Skin epidermis (tissue), 12 donors: Measurements from ENCODE around the gene SEMA7A.
A peak's percentile ranks its signal among the peaks of the same experiment; 100 is the strongest.
"Not testable (repeated sequence)": the region's sequence is repeated elsewhere in the genome, so short reads cannot be mapped to it uniquely, and the experiment has no call there.

Experiments used
- H3K27ac ChIP-seq, 21 experiments: fragments of 200-600 bp; sonication (generic) in 11 of 21; one replicate each; pipeline ENCODE4 v1.5.0; 2020; ENCODE audit warnings: mild to moderate bottlenecking in 3 of 21, inconsistent platforms in 2 of 21, moderate library complexity in 2 of 21
- H3K4me3 ChIP-seq, 7 experiments: fragments of 200-600 bp; sonication (generic) in 2 of 7; one replicate each; pipeline ENCODE4 v1.5.0; 2020; ENCODE audit warnings: inconsistent platforms in 2 of 7, mild to moderate bottlenecking in 2 of 7, moderate library complexity in 1 of 7

Gene SEMA7A

DNA sequence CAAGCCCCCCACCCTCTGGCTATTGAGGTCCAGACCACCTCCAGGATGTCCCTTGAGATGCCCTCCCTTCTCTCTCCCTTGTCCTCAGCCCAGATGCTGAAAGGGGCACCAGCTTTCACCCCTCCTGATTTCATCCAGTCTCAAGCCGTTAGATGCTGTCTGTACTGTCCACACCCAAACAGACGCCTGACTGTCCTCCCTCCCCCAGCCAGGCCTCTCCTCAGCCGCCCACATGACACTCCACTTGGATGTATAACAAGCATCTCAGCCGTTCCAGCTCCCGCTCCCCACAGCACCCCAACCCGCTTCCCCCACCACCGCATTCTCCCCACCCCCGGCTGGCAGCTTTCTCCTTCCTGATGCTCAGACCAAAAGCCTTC lies 41.3 kb downstream of the SEMA7A start:
- Histone ChIP-seq H3K27ac (no peak overlapping the region), H3K4me3 (no peak overlapping the region)

DNA sequence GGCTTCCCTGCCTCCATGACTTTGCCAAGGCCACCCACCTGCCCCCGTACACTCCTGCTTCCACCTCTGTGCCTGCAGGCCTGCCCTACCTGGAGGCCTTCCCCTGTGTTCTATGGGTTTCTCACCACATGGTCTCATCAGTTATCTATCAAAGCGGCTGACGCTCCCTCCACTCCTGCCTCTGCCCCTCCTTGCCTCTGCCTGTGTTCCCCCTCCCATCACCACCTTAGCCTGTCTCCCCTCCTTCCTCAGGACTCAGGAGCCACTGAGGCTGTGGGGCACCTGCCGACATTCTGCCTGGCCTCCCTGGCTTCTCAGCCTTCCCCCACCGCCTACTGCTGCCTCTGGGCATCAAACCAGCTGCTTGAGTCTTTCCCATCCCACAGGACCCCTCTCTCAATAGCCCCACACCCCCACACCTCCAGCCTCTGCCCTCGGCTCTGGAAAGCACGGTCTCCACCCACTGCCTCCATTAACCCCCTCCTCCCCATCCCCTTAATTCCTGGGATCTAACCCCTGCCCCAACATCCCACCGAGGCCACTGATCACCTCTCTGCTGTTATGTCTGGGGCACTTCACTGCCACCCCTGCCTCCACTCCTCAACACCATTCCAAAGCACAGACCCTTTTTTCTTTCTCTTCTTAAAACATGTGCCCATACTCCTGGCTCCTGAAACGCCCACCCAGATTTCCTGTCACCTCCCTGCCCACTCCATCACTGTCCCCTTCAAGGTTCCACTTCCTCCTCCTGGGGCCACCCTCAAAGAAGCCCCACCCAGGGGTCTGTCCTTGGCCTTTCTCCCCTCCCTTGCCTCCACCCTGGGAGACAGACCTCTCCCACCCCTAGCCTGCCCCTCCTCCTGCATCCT lies 41.9 kb downstream of the SEMA7A start:
- H3K4me3 ChIP-seq: no peak overlapping the region
- H3K27ac ChIP-seq: peak overlapping the region in 1 of 21 experiments; percentile 14

DNA sequence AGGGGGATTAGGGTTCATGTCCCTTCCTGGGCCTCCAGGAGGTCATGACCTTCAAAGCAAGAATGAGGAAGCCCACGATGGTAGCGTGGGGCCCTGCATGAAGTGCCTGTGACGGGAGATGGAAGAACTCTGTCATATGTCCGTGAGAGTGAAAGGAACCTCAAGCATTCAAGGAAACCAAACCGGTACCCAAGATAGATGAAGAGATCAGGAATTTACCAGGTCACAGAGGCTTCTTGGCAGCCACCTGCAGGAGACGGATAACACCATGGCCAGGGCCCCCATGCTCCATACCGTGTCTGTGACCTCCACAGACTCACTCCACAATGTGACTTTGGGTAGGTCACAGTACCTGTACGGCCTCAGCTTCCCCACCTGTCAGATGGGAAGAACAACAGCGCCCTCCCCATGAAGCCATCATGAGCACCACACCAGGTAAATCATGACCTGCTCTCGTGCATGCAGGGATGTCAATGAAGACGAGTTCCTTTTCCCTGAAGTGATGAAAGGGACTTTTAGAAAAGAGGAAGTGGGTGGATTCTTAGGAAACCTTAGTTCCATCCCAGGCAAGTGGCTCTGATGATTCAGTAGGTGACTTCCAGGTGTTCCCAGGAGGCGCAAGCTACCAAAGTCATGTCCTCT lies 43.0 kb downstream of the SEMA7A start:
- H3K4me3 ChIP-seq: no peak overlapping the region
- H3K27ac ChIP-seq: peak overlapping the region in 1 of 21 experiments; percentile 14

DNA sequence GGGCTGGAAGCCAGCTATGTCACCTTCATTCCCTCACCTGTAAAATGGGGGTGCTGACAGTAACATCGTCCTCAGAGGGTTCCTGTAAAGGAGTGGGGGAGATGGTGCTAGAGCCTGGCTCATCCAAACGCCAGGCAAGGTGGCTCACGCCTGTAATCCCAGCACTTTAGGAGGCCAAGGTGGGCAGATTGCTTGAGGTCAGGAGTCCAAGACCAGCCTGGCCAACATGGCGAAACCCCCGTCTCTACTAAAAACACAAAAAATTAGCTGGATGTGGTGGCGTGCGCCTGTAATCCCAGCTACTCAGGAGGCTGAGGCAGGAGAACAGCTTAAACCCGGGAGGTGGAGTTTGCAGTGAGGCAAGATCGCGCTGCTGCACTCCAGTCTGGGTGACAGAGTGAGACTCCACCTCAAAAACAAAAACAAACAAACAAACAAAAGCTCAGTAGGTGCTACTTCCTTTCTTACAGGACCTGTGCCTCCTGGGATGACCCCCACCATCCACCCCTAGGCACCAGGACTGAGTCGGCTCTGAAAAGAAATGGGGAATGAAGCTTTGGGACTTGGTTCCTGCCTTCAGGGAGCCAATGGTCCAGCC lies 43.6 kb downstream of the SEMA7A start:
- not testable (repeated sequence) for H3K27ac ChIP-seq, H3K4me3 ChIP-seq

DNA sequence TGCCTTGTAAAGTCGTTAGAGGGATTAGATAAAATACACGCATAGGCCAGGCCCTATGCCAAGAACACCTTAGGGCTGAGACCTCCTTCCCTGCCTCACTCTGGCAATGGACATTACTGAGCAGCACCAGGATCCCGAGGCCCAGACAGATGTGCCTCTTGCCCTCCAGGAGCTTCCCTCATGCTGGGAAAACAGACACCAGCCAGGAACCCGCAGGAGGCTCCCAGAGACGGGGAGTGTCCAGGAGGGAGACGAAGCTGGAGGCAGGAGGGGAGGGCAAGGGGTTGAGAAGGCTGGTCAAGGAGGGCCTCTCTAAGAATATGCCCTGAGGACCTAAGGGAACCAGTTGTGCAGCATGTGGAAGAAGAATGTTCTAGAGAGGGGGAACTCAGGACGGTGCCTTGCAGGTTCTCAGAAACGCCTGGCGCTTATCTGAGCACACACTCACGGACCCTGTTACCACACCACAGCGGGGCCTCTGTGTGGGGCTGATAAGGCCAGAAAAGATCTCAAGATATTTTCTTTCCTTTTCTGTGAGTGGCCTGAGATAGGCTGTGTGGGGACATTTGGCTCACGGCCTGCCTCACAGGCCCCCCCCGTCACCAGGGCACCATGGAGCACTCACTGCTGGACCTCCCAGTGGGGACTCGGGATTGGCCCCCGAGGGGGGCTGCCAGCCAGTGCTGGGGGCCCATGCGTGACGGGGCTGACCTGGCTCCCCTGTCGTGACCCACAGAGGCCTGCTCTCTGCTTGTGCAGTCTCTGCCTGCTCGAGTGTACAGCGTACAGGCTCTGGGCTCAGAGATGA lies 44.3 kb downstream of the SEMA7A start:
- Histone ChIP-seq H3K27ac (no peak overlapping the region), H3K4me3 (no peak overlapping the region)

DNA sequence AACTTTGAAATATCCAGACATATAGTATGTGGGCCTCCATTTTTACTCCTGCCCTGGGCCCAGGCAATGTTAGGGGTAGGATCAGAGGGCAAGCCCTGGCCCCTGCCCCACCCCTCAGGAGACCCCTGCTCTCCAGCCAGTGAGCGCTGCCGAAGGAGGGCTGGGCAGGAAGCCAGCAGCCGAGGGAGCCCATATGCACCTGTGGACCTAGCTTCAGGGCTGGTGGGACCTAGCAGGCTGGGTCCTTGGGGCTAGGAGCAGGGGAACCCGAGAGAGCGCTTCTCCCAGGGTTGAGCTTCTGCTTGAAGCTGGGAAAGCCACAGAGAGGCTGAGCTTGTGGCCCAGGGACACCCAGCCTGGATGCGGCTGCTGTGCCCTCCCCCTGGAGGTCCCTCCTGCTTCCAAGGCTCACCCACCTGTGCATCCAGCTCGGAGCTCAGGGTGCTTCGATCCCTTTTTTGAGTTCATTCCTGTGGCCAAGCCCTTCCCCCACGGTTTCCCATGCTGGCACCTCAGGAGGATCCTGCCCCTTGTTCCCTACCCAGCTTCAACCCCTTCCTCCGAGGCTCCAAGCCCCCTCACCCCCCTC lies 45.3 kb downstream of the SEMA7A start:
- H3K4me3 ChIP-seq: no peak overlapping the region
- H3K27ac ChIP-seq: no peak overlapping the region

DNA sequence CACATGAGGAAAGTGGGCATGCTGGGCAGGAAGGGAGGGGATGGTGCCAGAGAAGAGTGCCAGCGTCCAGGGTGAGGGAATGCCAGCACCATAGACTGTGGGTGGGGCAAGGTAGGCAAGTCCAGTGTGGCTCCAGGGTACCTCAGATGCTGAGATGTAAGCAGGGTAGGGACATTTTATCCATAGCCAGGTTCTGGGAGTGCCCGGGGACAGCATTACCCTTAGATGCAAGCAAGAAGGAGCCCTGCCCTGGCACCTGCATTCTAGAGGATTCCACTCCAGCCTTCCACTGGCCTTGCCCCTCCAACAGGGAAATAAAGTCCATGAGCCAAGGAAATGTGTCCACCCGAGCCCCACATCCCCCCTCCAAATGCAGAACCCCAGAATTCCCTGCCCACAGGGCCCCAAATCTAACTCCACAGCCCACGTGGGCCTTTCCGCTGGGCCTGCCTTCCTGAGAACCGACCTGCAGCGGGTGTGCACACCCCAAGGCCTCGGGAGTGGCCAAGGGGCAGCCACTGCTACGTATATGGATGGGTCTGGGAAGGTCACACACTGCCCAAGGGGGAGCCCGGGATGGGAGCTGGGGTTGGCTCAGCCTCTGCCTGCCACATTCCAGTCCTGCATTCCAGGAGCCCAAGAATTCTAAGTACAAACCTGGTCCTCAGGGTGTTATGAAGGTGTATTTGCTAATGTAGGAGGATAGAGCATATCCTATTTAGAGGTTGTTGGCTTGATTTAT lies 46.0 kb downstream of the SEMA7A start:
- H3K27ac ChIP-seq: peak overlapping the region in 2 of 21 experiments; percentile 3 to 30
- H3K4me3 ChIP-seq: no peak overlapping the region

DNA sequence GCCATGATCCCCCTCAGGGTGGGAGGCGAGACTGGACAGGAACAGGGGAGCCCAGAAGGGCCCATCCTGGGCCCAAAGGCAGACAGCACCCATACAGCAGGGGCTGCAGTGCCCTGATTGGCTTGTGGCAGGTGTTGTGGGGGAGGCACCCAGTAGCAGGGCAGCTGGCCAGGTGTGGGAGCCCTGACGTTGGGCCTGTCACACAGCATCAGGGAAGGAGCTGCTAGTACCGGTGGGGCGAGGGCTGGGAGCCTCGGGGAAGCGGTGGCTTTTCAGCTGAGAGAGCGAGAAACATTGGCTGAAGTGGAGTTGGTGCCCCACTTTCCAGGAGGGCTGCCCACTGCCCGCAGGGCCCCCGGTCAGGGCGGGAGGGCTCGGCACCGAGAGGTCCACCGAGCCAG lies 46.6 kb downstream of the SEMA7A start:
- Histone ChIP-seq H3K4me3 (no peak overlapping the region), H3K27ac (peak overlapping the region in 1 of 21 experiments; percentile 3)

DNA sequence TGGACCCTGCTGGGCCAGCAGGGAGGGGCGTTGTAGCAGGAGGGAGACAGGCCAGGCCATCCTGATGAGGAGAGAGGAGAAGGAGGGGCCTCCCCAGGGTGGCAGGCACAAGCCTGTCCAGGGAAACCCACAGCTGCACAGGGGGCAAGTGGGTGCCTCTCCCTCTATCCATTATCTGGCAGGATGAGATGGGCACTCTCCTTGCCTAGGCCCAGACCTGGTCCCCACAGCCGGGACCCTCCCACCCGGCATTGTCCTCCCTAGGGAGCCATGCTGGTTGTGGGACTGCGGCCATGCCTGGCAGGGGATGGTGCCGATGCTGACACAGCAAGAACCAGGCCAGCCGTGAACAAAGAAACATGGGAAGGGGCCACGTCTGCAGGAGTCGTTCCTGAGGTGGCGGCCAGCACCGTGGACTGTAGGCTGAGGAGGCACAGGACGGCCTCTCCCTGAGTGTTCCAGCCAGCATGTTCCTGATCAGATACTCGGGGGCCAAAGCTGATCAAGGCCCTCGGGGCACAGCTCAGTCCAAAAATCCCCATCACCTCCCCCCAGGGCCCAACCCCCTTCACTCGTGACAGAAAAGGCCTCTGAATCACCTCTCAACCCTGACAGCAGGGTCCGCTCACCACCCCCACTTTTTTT lies 47.1 kb downstream of the SEMA7A start:
- Histone ChIP-seq H3K27ac (peak overlapping the region in 1 of 21 experiments; percentile 59), H3K4me3 (no peak overlapping the region)

DNA sequence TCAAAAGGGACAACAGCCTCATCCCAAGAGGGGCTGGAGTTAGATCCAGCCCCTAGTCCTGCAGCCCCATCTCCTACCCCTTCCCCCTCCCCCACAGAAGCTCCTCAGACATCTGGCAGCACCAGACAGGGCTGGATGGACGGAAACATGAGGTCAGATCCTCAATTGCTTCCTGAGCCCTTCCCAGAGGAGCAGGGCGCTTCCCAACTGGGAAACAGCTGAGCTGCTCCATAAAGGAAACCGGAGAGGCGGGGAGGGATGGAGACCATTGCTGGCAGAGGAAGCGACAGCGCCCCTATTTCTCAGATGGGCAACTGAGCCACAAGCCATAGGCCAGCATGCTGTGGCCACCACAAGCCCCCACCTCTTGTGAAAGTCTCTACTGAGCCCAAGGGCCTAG lies 48.0 kb downstream of the SEMA7A start:
- H3K27ac ChIP-seq: peak overlapping the region in 18 of 21 experiments; percentile 5 to 83 (median 48)
- H3K4me3 ChIP-seq: no peak overlapping the region

DNA sequence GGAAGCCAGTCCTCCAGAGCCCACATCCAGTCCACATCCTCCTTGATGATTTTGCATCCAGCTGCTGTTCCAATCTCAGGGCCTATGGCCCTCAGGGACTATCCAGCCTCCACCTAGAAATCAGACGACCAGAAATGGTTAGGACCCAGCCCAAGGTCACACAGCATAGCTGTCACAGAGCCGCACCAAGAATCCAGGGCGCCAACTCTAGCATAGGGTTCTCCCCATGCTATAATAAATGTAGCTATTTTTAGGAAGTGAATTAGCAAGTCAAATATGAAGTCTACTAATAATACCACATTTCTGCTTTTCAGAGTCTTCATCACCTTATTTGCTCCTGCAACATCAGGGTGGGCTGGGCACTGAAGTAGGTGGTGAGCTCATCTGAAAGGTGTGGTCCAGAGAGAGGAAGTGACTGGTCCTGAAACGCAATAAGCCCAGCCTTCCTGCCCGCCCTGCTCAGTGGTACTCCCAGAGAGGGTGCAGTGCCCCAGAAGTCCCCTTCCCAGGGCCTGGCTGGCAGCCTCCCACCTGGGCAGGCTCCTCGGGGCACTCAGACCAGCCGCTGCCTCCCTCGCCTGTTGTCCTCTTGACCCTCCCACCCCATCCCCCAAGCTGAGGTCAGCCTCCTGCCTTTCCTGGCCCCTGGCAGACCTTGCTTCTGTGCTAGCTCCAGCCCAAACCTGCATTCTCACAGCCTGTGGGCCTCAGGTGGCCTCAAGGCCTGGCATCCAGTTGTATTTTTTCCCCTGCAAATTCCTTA lies 48.7 kb downstream of the SEMA7A start:
- no peak overlapping the region for H3K4me3 ChIP-seq
- peak overlapping the region in 18 of 21 experiments; percentile 19 to 83 (median 54) for H3K27ac ChIP-seq

DNA sequence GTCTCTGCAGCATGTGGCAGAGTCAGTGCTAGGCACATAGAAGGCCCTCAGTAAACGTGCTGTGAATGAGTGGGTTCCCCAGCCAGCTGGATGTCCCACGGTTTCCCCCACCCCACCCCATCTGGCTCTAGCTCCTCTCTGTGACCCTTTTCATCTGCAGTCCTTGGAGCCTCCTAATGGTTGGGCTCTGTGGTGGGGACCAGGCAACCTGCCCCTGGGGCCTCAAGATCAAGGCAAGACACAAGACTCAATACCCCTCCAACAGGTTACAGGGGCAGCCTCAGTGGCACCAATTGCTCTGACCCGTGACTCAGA lies 49.2 kb downstream of the SEMA7A start:
- peak overlapping the region in 14 of 21 experiments; percentile 9 to 83 (median 50) for H3K27ac ChIP-seq
- no peak overlapping the region for H3K4me3 ChIP-seq

DNA sequence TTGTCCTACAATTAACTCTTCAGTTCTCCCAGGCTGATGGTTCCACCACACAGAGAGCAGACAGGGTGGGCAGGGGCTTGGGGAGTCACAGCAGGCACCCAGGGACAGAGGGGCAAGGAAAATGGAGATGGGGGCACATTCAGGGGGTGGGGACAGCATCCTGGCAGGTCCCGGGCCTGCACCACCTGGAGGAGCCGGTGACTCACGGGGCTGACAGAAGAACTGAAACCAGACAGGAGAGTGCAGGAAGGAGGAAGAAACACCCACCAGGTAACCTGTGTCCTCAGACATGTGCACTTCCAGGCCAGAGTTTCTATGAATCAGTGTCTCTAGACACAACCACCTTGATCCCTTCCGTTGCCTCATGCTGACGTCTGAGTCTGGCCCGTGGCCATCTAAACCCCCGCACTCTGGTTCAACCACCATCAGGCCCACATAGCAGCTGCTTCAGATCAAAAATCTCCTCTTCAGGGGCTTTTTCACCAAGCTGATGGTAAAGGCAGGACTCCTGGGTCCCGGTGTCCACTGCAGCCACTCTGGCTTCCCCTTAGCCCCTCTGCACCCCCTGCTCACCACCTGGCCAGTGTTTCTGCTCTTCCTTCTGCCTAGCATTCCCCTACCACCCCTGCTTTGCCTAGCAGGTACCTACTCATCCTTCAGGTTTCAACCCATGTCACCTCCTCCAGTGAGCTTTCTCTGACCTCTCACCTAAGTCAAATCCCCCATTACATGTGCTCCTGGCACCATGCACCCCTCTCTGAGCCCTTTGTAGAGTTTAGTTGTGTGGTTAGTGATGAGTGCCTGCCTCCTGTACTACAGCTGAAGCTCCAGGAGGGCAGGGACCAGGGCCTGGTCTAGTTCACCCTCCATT lies 49.8 kb downstream of the SEMA7A start:
- Histone ChIP-seq H3K4me3 (no peak overlapping the region), H3K27ac (peak overlapping the region in 15 of 21 experiments; percentile 9 to 83 (median 41))

DNA sequence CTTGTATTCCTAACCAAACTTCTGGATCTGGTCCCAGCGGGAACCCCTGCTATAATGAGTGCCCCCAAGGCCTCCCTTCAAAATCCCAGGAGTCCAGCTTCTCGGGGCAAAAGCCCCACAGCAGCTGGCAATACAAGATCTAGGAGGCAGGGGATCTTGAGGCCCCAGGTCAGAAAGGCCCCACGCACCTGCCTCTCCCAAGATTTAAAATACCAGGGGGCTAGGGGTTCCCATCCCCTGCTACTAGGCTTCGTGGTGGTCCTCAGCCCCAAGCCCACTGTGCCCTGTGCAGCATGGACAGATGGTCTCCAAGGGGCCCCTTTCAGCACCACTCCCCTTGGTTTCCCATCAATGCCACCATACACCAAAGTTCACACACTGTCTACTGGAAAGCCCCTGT lies 50.5 kb downstream of the SEMA7A start:
- Histone ChIP-seq H3K4me3 (no peak overlapping the region), H3K27ac (peak overlapping the region in 9 of 21 experiments; percentile 9 to 83 (median 54))

DNA sequence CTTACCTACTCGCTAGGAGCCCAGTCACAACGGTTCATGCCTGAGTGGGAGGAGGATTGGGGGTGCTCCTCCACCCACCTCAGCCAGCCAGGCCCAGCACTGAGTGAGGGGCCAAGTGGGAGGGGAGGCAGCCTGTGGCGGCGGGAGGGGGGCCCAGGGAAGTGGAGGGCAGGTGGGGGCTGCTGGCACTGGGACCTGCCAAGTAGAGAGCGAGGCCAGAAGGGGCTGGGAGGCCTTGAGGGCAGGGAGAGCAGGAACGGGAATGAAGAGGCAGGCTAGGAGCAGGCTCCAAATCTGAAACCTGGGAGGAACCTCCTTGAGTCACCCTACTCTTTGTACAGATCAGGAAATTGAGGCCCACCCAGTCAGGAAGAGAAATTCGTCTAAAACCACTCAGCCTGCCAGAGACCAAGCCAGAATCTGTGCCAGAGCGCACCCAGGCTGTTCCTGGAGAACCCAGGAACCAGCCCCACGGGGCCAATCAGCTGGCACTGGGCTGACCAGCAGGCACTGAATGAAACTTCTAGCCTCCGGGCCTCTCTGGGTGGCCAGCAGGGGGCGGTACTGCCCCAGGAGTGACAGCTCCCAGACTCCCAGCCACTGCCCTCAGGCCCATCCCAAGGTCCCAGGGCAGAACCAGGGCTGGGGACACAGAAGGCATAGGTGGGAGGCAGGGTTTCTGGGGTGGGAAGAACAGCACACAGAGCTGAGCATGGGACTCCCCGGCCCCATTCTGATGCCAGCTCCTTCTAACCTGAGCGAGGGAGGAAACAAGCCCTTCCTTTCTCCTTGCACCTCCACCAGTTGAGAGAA lies 51.5 kb downstream of the SEMA7A start:
- Histone ChIP-seq H3K27ac (peak overlapping the region in 3 of 21 experiments; percentile 26 to 83 (median 45)), H3K4me3 (no peak overlapping the region)

DNA sequence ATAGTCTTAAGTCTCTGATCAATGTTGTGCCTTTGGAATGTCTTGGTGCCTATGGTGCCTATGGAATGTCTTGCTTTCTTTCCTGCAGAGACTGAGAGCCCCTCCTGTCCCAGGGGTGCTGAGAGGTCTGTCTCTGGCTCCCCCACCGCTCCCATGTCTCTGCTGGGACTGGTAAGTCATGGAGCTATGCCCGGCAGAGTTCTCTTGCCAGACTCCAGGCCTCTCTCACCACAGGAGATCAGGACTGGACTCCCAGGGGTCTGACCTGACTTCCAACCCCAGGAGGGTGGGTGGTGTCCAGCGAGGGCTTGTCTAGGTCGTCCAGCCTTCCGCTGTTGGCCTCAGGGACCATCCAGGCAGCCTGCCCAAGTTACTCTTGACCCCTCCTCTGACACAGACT lies 52.3 kb downstream of the SEMA7A start:
- Histone ChIP-seq H3K4me3 (no peak overlapping the region), H3K27ac (peak overlapping the region in 2 of 21 experiments; percentile 24 to 26)
